H1 (cell line): ENCODE measurements around the gene TIAM2. TPM values are rescaled to one million over a fixed set of nuclear protein-coding genes. Genes with fewer than 3 reads are reported as not detected.

Experiments used
- CTCF ChIA-PET: fragments of 300-600 bp; sonication (Branson Sonifier 250); formaldehyde crosslinking; loops from one replicate; lab custom pipeline; 2021; ENCODE audit not compliant: partially characterized antibody; lab: Charles Lee
- POLR2A ChIA-PET: fragments of 300-600 bp; sonication (Branson Sonifier 250); formaldehyde crosslinking; loops from one replicate; lab custom pipeline; 2021; ENCODE audit warnings: inconsistent platforms; ENCODE audit not compliant: partially characterized antibody; lab: Charles Lee
- DNase-seq, 2 experiments: peaks; one replicate each; pipeline versions ENCODE4 v3.0.0 to v3.0.0-alpha.2; 2010 to 2022; ENCODE audit warnings: low spot score in 2 of 2, low read depth in 1 of 2, mixed read lengths in 1 of 2
- FAIRE-seq: peaks from 2 replicates; lab custom pipeline; 2011; peaks lifted over from hg19 to GRCh38; lab: Jason Lieb, UNC
- H2AFZ ChIP-seq: 2 replicates; pipeline ENCODE4 v1.8.1; 2012; ENCODE audit warnings: low read length, inconsistent platforms
- H2AK5ac ChIP-seq: 2 replicates; pipeline ENCODE4 v1.6.1; 2013; ENCODE audit warnings: low read depth, low read length
- H2BK120ac ChIP-seq: replicated peaks from 2 replicates; pipeline ENCODE3; 2013; ENCODE audit warnings: low read depth, low read length, inconsistent platforms
- H2BK12ac ChIP-seq: 2 replicates; pipeline ENCODE4 v1.6.1; 2013; ENCODE audit warnings: low read depth, low read length
- H2BK15ac ChIP-seq: 2 replicates; pipeline ENCODE4 v1.6.1; 2013; ENCODE audit warnings: low read length
- H2BK20ac ChIP-seq: 2 replicates; pipeline ENCODE4 v1.6.1; 2013; ENCODE audit warnings: low read length
- H2BK5ac ChIP-seq: 2 replicates; pipeline ENCODE4 v1.6.1; 2013; ENCODE audit warnings: low read depth, low read length
- H3K14ac ChIP-seq: 2 replicates; pipeline ENCODE4 v1.6.1; 2013; ENCODE audit warnings: inconsistent platforms; ENCODE audit not compliant: insufficient read length
- H3K18ac ChIP-seq: 2 replicates; pipeline ENCODE4 v1.6.1; 2013; ENCODE audit warnings: low read length; ENCODE audit errors: extremely low read depth
- H3K23ac ChIP-seq: 2 replicates; pipeline ENCODE4 v1.6.1; 2013; ENCODE audit warnings: inconsistent platforms; ENCODE audit not compliant: insufficient read length
- H3K23me2 ChIP-seq: 2 replicates; pipeline ENCODE4 v1.6.1; 2013; ENCODE audit warnings: low read depth, low read length
- H3K27ac ChIP-seq: 2 replicates; pipeline ENCODE4 v1.6.1; 2011; ENCODE audit warnings: low read depth, low read length, inconsistent platforms
- H3K27me3 ChIP-seq, 4 experiments: replicated peaks in 1 of 4; 1 replicate in 1 of 4; 2 replicates in 3 of 4; pipeline versions ENCODE4 v1.6.1 to v1.8.1; 2011 to 2013; ENCODE audit warnings: low read length in 3 of 4, mild to moderate bottlenecking in 3 of 4, inconsistent platforms in 2 of 4, mixed read lengths in 2 of 4, moderate library complexity in 1 of 4; ENCODE audit not compliant: control insufficient read depth in 3 of 4, insufficient read depth in 3 of 4; ENCODE audit errors: extremely low read depth in 1 of 4
- H3K36me3 ChIP-seq, 4 experiments: 2 replicates each; pipeline versions ENCODE4 v1.6.1 to v1.8.1; 2011 to 2013; ENCODE audit warnings: mild to moderate bottlenecking in 4 of 4, low read length in 3 of 4, moderate library complexity in 2 of 4, control low read depth in 1 of 4, inconsistent platforms in 1 of 4; ENCODE audit not compliant: insufficient read depth in 4 of 4, control insufficient read depth in 2 of 4
- H3K4ac ChIP-seq: replicated peaks from 2 replicates; pipeline ENCODE3; 2013; ENCODE audit warnings: low read length, low read depth, mixed read lengths, inconsistent platforms; ENCODE audit not compliant: insufficient read length
- H3K4me1 ChIP-seq, 4 experiments: replicated peaks in 1 of 4; 1 replicate in 1 of 4; 2 replicates in 3 of 4; pipeline versions ENCODE4 v1.6.1 to v1.8.1; 2011 to 2013; ENCODE audit warnings: low read length in 3 of 4, inconsistent platforms in 2 of 4, mixed read lengths in 1 of 4; ENCODE audit not compliant: insufficient read depth in 4 of 4, control insufficient read depth in 3 of 4
- H3K4me2 ChIP-seq, 2 experiments: 2 replicates each; pipeline versions ENCODE4 v1.6.1 to v1.8.1; 2011 to 2013; ENCODE audit warnings: low read depth in 2 of 2, low read length in 2 of 2, control low read depth in 1 of 2, inconsistent platforms in 1 of 2, mild to moderate bottlenecking in 1 of 2; ENCODE audit not compliant: insufficient read depth in 1 of 2
- H3K4me3 ChIP-seq, 4 experiments: fragments of 200-600, 300-600 bp in 1 of 4; sonication (generic), shearing (Covaris generic), sonication (Bioruptor Twin) in 1 of 4; 2 replicates each; pipeline versions ENCODE4 v1.5.1 to v1.8.1; 2011 to 2016; ENCODE audit warnings: low read length in 4 of 4, low read depth in 3 of 4, control low read depth in 2 of 4, inconsistent platforms in 2 of 4, mild to moderate bottlenecking in 2 of 4, mixed read lengths in 1 of 4, moderate library complexity in 1 of 4; ENCODE audit not compliant: insufficient read depth in 2 of 4; ENCODE audit errors: extremely low read depth in 1 of 4
- H3K56ac ChIP-seq: replicated peaks from 2 replicates; pipeline ENCODE3; 2013; ENCODE audit warnings: low read depth, mild to moderate bottlenecking, mixed read lengths, low read length, inconsistent platforms; ENCODE audit not compliant: insufficient read length
- H3K79me1 ChIP-seq: 2 replicates; pipeline ENCODE4 v1.6.1; 2013; ENCODE audit warnings: low read depth, low read length, control low read depth
- H3K79me2 ChIP-seq, 2 experiments: 2 replicates each; pipeline versions ENCODE4 v1.6.1 to v1.8.1; 2012 to 2013; ENCODE audit warnings: low read length in 2 of 2, mild to moderate bottlenecking in 2 of 2, inconsistent platforms in 1 of 2; ENCODE audit not compliant: insufficient read depth in 2 of 2, control insufficient read depth in 1 of 2
- H3K9ac ChIP-seq, 4 experiments: replicated peaks in 1 of 4; 1 replicate in 1 of 4; 2 replicates in 3 of 4; pipeline versions ENCODE4 v1.6.1 to v1.8.1; 2011 to 2013; ENCODE audit warnings: low read depth in 3 of 4, low read length in 3 of 4, control low read depth in 2 of 4, mild to moderate bottlenecking in 2 of 4, moderate library complexity in 2 of 4, inconsistent platforms in 1 of 4; ENCODE audit errors: extremely low read depth in 1 of 4
- H3K9me3 ChIP-seq, 2 experiments: 2 replicates each; pipeline versions ENCODE4 v1.6.1 to v1.8.1; 2012 to 2013; ENCODE audit warnings: mild to moderate bottlenecking in 2 of 2, moderate library complexity in 2 of 2, control low read depth in 1 of 2, inconsistent platforms in 1 of 2, low read depth in 1 of 2, low read length in 1 of 2, mixed read lengths in 1 of 2; ENCODE audit not compliant: insufficient read depth in 2 of 2
- H4K20me1 ChIP-seq, 2 experiments: replicated peaks in 1 of 2; 2 replicates each; pipeline versions ENCODE3 to v1.8.1; 2011 to 2013; ENCODE audit warnings: inconsistent platforms in 2 of 2, low read length in 2 of 2, mild to moderate bottlenecking in 1 of 2; ENCODE audit not compliant: insufficient read depth in 2 of 2, control insufficient read depth in 1 of 2
- H4K5ac ChIP-seq: 2 replicates; pipeline ENCODE4 v1.6.1; 2013; ENCODE audit warnings: low read length, low read depth, mixed read lengths, inconsistent platforms; ENCODE audit not compliant: insufficient read length
- H4K8ac ChIP-seq: 2 replicates; pipeline ENCODE4 v1.8.0; 2013; ENCODE audit warnings: mild to moderate bottlenecking, moderate library complexity, low read length, inconsistent platforms; ENCODE audit not compliant: insufficient read depth; ENCODE audit errors: extremely low read depth
- H4K91ac ChIP-seq: replicated peaks from 2 replicates; pipeline ENCODE3; 2013; ENCODE audit warnings: low read length, mixed read lengths, inconsistent platforms; ENCODE audit not compliant: insufficient read length
- ATF3 ChIP-seq: IDR thresholded peaks from 2 replicates; pipeline ENCODE4 v1.6.1; 2011; ENCODE audit warnings: low read depth, mild to moderate bottlenecking, low read length; ENCODE audit not compliant: insufficient read depth
- CBX5 ChIP-seq: fragments of 300-800, 300-1000 bp; sonication (generic); IDR thresholded peaks from 2 replicates; pipeline ENCODE4 v1.7.1; 2016; ENCODE audit warnings: antibody characterized with exemption, low read length, low read depth
- CHD1 ChIP-seq: IDR thresholded peaks from 2 replicates; pipeline ENCODE4 v1.6.1; 2012; ENCODE audit warnings: low read depth, low read length, improper control_type of control experiment
- CREB1 ChIP-seq: IDR thresholded peaks from 2 replicates; pipeline ENCODE4 v1.6.1; 2012; ENCODE audit warnings: inconsistent platforms
- CTBP2 ChIP-seq: IDR thresholded peaks from 2 replicates; pipeline ENCODE4 v1.7.0; 2011; ENCODE audit warnings: borderline replicate concordance, mild to moderate bottlenecking, moderate library complexity, mixed read lengths, low read length; ENCODE audit not compliant: insufficient read depth, insufficient read length
- GABPA ChIP-seq: IDR thresholded peaks from 2 replicates; pipeline ENCODE4 v1.6.1; 2011; ENCODE audit warnings: mild to moderate bottlenecking, low read length, moderate library complexity, borderline replicate concordance; ENCODE audit not compliant: insufficient read depth
- MAFK ChIP-seq: IDR thresholded peaks from 2 replicates; pipeline ENCODE4 v1.6.1; 2012; ENCODE audit warnings: low read depth, mild to moderate bottlenecking, improper control_type of control experiment, low read length
- NANOG ChIP-seq: IDR thresholded peaks from 2 replicates; pipeline ENCODE4 v1.6.1; 2011; ENCODE audit warnings: low read length, low read depth, mild to moderate bottlenecking, inconsistent platforms; ENCODE audit not compliant: insufficient read depth, poor library complexity, severe bottlenecking
- POLR2AphosphoS5 ChIP-seq: IDR thresholded peaks from 2 replicates; pipeline ENCODE4 v1.6.1; 2011; ENCODE audit warnings: low read depth, low read length
- RXRA ChIP-seq: IDR thresholded peaks from 2 replicates; pipeline ENCODE4 v1.6.1; 2011; ENCODE audit warnings: low read depth, mild to moderate bottlenecking, low read length, moderate library complexity; ENCODE audit not compliant: insufficient read depth
- TAF7 ChIP-seq: optimal IDR thresholded peaks from 2 replicates; pipeline ENCODE3; 2011; ENCODE audit warnings: low read depth, mild to moderate bottlenecking, inconsistent platforms, low read length, moderate library complexity, borderline replicate concordance
- WGBS, 2 experiments: shearing (Covaris generic) in 1 of 2; methylation state at CpG; one replicate each; pipeline versions ENCODE4 v1.1.6 to v1.1.7; 2013 to 2015; ENCODE audit warnings: low lambda C conversion rate in 2 of 2, mixed read lengths in 2 of 2, inconsistent platforms in 1 of 2, low coverage in 1 of 2, missing lambda C conversion rate in 1 of 2; ENCODE audit not compliant: insufficient replicate concordance in 2 of 2, insufficient coverage in 1 of 2, insufficient read length in 1 of 2; ENCODE audit errors: extremely low coverage in 1 of 2, missing lambda C conversion rate in 1 of 2; 5-methylcytosine and 5-hydroxymethylcytosine counted together
- polyA plus RNA-seq, 7 experiments: library from polyadenylated mRNA; depleted of rRNA in 3 of 7; stranded (reverse) in 5 of 7; unstranded in 2 of 7; fragments of >200 nt in 5 of 7; fragments of 200-250 nt in 2 of 7; gene quantifications; 1 replicate in 5 of 7; 2 replicates in 1 of 7; 4 replicates in 1 of 7; pipeline versions ENCODE4 v1.2.1 to v1.2.3, GENCODE V29; 2011 to 2013; ENCODE audit warnings: missing spikeins in 2 of 7, mixed read lengths in 2 of 7
- total RNA-seq: library from RNA; stranded (reverse); fragmentation: NEBNext Ultra II Directional; extraction: Animal tissue kit (Norgen Biotek cat#: 25700); gene quantifications from 2 replicates; pipeline ENCODE4 v1.2.1, GENCODE V29; 2021
- TF ChIP-seq, protein P1 (sequence below): IDR thresholded peaks from 2 replicates; pipeline ENCODE4 v1.6.1; 2012; ENCODE audit warnings: inconsistent platforms

Gene TIAM2
- total and polyA plus RNA-seq, 2 of the 8 experiments (the other 6 are each of a cell fraction or from before 2014, with no cell fraction given): 7.4 to 23.9 TPM

DNA sequence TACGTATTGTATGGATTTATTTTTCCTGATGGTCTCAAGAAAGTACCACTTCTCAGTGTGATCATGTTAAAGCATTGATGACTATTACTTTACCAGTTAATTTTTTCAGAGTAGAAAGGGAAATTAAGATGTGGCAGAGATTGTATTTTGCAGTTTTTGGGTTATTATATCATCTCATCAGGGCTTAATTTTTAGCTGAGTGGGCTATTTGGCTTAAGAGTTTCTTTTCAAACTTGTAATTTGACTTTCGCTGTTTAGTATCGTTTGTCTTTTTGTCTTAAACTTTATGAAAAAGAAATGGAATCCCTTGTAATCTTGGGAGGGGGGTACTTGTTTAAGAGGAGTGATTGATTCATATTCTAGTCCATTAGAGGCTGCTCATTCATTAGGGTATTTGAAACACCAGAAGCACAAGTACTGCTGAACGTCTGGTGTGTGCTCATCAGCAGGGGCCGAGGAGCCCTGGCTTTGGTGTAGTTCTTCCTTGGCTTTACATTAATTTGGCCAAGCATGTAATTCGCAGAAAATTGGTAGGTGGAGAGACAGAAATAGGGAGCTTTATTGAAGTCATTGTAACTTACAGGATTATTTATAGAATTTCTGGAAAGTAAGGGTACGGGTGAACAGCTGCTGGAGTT, 112.4 kb downstream of the TIAM2 start:
- Histone ChIP-seq H3K14ac (no peak overlapping the region), H3K4me1 (peaks cover 3 to 15% (median 8%) of the 10 kb centered on the region in 4 experiments; a peak in 4 of 7 replicates), H2AFZ (no peak overlapping the region), H3K4me2 (no peak overlapping the region), H4K8ac (no peak overlapping the region), H2BK15ac (no peak overlapping the region), H3K18ac (no peak overlapping the region), H3K23ac (no peak overlapping the region), H3K27ac (no peak overlapping the region), H2BK5ac (no peak overlapping the region), H2BK12ac (no peak overlapping the region), H3K79me1 (no peaks in the 10 kb centered on the region), H4K91ac (no peak overlapping the region), H3K9me3 (no peaks in the 10 kb centered on the region), H3K36me3 (no peaks in the 10 kb centered on the region), H3K4me3 (no peak overlapping the region), H4K5ac (no peak overlapping the region), H3K27me3 (no peaks in the 10 kb centered on the region), H2BK120ac (no peak overlapping the region), H3K56ac (no peak overlapping the region), H2AK5ac (no peak overlapping the region), H2BK20ac (no peak overlapping the region), H3K9ac (no peak overlapping the region), H3K23me2 (no peaks in the 10 kb centered on the region), H3K4ac (no peak overlapping the region), H3K79me2 (no peaks in the 10 kb centered on the region), H4K20me1 (no peaks in the 10 kb centered on the region)
- POLR2A ChIA-PET: interaction anchor here (1.1 kb wide), 1 partner anchor 10 kb away, joined by 3 read pairs; no protein-coding TSS in a partner anchor
- DNase-seq (no peak), FAIRE-seq (no peak)
- WGBS, 2 experiments: 74% methylated on average over 7 of the region's 7 CpGs; no CpG with 5 or more reads in 1 of the 2 experiments
- CTCF ChIA-PET: no interaction called here
- TF ChIP-seq TAF7: no peak
- no peak for TF ChIP-seq MAFK
- TF ChIP-seq, protein P1, sequence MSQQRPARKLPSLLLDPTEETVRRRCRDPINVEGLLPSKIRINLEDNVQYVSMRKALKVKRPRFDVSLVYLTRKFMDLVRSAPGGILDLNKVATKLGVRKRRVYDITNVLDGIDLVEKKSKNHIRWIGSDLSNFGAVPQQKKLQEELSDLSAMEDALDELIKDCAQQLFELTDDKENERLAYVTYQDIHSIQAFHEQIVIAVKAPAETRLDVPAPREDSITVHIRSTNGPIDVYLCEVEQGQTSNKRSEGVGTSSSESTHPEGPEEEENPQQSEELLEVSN: no peak
- TF ChIP-seq CREB1: no peak
- no peak for TF ChIP-seq ATF3
- TF ChIP-seq POLR2AphosphoS5: no peak
- TF ChIP-seq RXRA: no peak
- TF ChIP-seq GABPA: no peak
- TF ChIP-seq CHD1: no peak
- no peak for TF ChIP-seq NANOG
- no peak for TF ChIP-seq CTBP2
- no peak for TF ChIP-seq CBX5
